HepG2 (cell line): ENCODE data around the gene KLHL11. TPM values are rescaled to one million over a fixed set of nuclear protein-coding genes. Genes with fewer than 3 reads are reported as not detected.

Experiments
- ARID4A ChIP-seq: sonication (generic); formaldehyde crosslinking; IDR thresholded peaks from 2 replicates; pipeline ENCODE4 v1.5.0; 2020; ENCODE audit warnings: mild to moderate bottlenecking, missing genetic modification reagents, borderline replicate concordance
- BORCS8-MEF2B ChIP-seq: sonication (generic); formaldehyde crosslinking; IDR thresholded peaks from 2 replicates; pipeline ENCODE4 v1.8.0; 2022; ENCODE audit warnings: mild to moderate bottlenecking, missing genetic modification reagents
- KLF11 ChIP-seq: IDR thresholded peaks from 2 replicates; pipeline ENCODE4 v1.6.1; 2016; ENCODE audit warnings: missing compliant biosample characterization
- MIER2 ChIP-seq: IDR thresholded peaks from 2 replicates; pipeline ENCODE4 v1.6.1; 2016; ENCODE audit warnings: missing biosample characterization, missing genetic modification reagents
- NR2F1 ChIP-seq, 2 experiments: fragments of 450-650 bp in 1 of 2; formaldehyde crosslinking in 1 of 2; IDR thresholded peaks; 2 replicates each; pipeline versions ENCODE4 v1.5.0 to v1.6.1; 2016 to 2020; ENCODE audit warnings: mild to moderate bottlenecking in 1 of 2, missing compliant biosample characterization in 1 of 2, missing genetic modification reagents in 1 of 2, moderate library complexity in 1 of 2
- SMAD1 ChIP-seq: sonication (generic); formaldehyde crosslinking; IDR thresholded peaks from 2 replicates; pipeline ENCODE4 v1.4.0; 2020; ENCODE audit warnings: missing genetic modification reagents, low read depth, mild to moderate bottlenecking, borderline replicate concordance
- SOX5 ChIP-seq: IDR thresholded peaks from 2 replicates; pipeline ENCODE4 v1.6.1; 2016; ENCODE audit warnings: borderline replicate concordance
- SP4 ChIP-seq: sonication (generic); formaldehyde crosslinking; IDR thresholded peaks from 2 replicates; pipeline ENCODE4 v1.8.1; 2023; ENCODE audit warnings: mild to moderate bottlenecking, missing genetic modification reagents
- TP53 ChIP-seq: sonication (generic); formaldehyde crosslinking; conservative IDR thresholded peaks from 2 replicates; pipeline ENCODE4 v1.4.0; 2020; ENCODE audit warnings: missing genetic modification reagents
- ZBTB43 ChIP-seq: sonication (generic); formaldehyde crosslinking; conservative IDR thresholded peaks from 2 replicates; pipeline ENCODE4 v1.4.0; 2020; ENCODE audit warnings: missing genetic modification reagents
- ZNF232 ChIP-seq: sonication (generic); formaldehyde crosslinking; IDR thresholded peaks from 2 replicates; pipeline ENCODE4 v1.4.0; 2020; ENCODE audit warnings: missing genetic modification reagents, borderline replicate concordance
- ZNF644 ChIP-seq: IDR thresholded peaks from 2 replicates; pipeline ENCODE4 v1.6.1; 2016; ENCODE audit warnings: low read depth
- ZNF704 ChIP-seq: sonication (generic); formaldehyde crosslinking; IDR thresholded peaks from 2 replicates; pipeline ENCODE4 v1.8.1; 2023; ENCODE audit warnings: mild to moderate bottlenecking, inconsistent platforms, moderate library complexity, missing genetic modification reagents, borderline replicate concordance
- ZNF749 ChIP-seq: sonication (generic); formaldehyde crosslinking; IDR thresholded peaks from 2 replicates; pipeline ENCODE4 v1.8.0; 2022; ENCODE audit warnings: mild to moderate bottlenecking, missing genetic modification reagents, moderate library complexity, borderline replicate concordance
- polyA plus RNA-seq, 8 experiments: library from polyadenylated mRNA; depleted of rRNA in 3 of 8; stranded (reverse) in 7 of 8; unstranded in 1 of 8; fragments of >200 nt; fragmentation: Illumina TruSeq in 4 of 8; extraction: Trizol in 4 of 8; gene quantifications; 2 replicates each; pipeline versions ENCODE4 v1.2.1 to v1.2.3, GENCODE V29; 2011 to 2016; ENCODE audit warnings: low read depth in 4 of 8, missing spikeins in 1 of 8, mixed read lengths in 1 of 8; ENCODE audit not compliant: insufficient read depth in 1 of 8
- total RNA-seq, 5 experiments: library from RNA; depleted of rRNA; stranded (reverse); fragments of >200 nt; fragmentation: Illumina TruSeq; extraction: Trizol; gene quantifications; 2 replicates each; pipeline ENCODE4 v1.2.3, GENCODE V29; 2016; ENCODE audit warnings: low read depth in 1 of 5
- TF ChIP-seq, protein P1 (sequence below): sonication (generic); formaldehyde crosslinking; IDR thresholded peaks from 2 replicates; pipeline ENCODE4 v1.4.0; 2020; ENCODE audit warnings: mild to moderate bottlenecking, missing genetic modification reagents, borderline replicate concordance
- TF ChIP-seq, protein P2 (sequence below): sonication (generic); formaldehyde crosslinking; IDR thresholded peaks from 2 replicates; pipeline ENCODE4 v1.4.0; 2020; ENCODE audit warnings: missing genetic modification reagents, borderline replicate concordance

Gene KLHL11
- total and polyA plus RNA-seq, 2 of the 13 experiments (the other 11 are each of a cell fraction or from before 2014, with no cell fraction given): 7.7 to 27.5 TPM

DNA sequence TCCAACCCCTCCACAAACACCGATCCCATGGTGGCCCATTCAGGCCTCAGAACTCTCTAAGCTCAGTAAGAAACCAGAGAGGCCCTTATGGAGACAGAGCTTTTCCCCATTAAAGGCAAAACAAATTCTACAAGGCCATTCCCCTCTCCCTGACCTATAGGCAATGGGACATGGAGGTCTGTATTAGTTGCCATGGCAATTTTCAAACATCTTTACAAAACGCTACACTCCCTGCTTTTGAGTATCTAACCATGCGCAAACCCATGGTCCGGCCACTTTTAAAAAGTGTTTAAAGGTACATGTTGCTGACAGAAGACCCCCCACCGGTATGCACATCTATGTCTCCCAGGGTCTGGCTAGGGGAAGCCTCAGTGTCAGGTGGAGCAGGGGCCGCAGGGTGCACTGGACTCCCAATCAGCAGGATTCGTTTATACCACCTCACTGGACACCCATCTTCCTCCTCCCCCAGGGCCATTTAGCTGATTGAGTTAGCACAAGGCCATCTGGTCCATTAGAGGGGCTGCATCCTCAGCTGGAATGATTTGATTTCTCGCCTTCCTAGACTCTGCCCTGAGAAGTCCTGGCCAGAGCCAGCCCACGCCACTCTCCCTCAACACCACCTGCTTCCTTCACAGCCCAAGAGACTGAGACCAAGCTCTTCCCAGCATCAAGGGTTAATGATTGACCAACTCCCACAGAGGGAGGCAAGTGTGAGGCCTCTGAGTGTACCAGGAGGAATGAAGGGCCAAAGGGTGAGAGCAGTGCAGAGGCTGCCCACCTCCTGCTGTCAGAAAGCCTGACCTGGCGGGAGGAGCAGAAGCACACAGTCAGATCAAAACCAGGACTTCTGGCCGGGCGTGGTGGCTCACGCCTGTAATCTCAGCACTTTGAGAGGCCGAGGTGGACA lies 42.7 kb upstream of the KLHL11 start (continued):
- peak; percentile 94 for TF ChIP-seq BORCS8-MEF2B (CRISPR knock-in tag)
- TF ChIP-seq ZNF232 (CRISPR knock-in tag): peak; percentile 17; the same call in 1 of the 2 replicates
- TF ChIP-seq ARID4A (CRISPR knock-in tag): peak; percentile 91; the same call in 1 of the 2 replicates
- TF ChIP-seq SMAD1: peak; percentile 71; the same call in 1 of the 2 replicates
- TF ChIP-seq ZBTB43 (CRISPR knock-in tag): peak; percentile 88; the same call in 1 of the 2 replicates
- peak in 1 of 2 experiments; percentile 79; a peak in 3 of 4 replicates for TF ChIP-seq NR2F1 (CRISPR knock-in tag; IDR thresholded peaks at IDR 0.05)
- peak; percentile 55; the same call in 1 of the 2 replicates for TF ChIP-seq SP4 (CRISPR knock-in tag)
- TF ChIP-seq SOX5 (CRISPR knock-in tag): peak; percentile 66
- peak; percentile 57; the same call in 1 of the 2 replicates for TF ChIP-seq KLF11 (CRISPR knock-in tag)
- TF ChIP-seq, protein P1, sequence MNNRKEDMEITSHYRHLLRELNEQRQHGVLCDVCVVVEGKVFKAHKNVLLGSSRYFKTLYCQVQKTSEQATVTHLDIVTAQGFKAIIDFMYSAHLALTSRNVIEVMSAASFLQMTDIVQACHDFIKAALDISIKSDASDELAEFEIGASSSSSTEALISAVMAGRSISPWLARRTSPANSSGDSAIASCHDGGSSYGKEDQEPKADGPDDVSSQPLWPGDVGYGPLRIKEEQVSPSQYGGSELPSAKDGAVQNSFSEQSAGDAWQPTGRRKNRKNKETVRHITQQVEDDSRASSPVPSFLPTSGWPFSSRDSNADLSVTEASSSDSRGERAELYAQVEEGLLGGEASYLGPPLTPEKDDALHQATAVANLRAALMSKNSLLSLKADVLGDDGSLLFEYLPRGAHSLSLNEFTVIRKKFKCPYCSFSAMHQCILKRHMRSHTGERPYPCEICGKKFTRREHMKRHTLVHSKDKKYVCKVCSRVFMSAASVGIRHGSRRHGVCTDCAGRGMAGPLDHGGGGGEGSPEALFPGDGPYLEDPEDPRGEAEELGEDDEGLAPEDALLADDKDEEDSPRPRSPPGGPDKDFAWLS (CRISPR knock-in tag): no peak
- TF ChIP-seq ZNF749: no peak
- TF ChIP-seq TP53 (CRISPR knock-in tag): no peak
- TF ChIP-seq MIER2 (CRISPR knock-in tag): peak; percentile 43
- TF ChIP-seq ZNF704: 0 out of 2 replicates have a peak, but pooled peaks have one; percentile 45
- TF ChIP-seq ZNF644 (CRISPR knock-in tag): peak; percentile 79
- TF ChIP-seq, protein P2, sequence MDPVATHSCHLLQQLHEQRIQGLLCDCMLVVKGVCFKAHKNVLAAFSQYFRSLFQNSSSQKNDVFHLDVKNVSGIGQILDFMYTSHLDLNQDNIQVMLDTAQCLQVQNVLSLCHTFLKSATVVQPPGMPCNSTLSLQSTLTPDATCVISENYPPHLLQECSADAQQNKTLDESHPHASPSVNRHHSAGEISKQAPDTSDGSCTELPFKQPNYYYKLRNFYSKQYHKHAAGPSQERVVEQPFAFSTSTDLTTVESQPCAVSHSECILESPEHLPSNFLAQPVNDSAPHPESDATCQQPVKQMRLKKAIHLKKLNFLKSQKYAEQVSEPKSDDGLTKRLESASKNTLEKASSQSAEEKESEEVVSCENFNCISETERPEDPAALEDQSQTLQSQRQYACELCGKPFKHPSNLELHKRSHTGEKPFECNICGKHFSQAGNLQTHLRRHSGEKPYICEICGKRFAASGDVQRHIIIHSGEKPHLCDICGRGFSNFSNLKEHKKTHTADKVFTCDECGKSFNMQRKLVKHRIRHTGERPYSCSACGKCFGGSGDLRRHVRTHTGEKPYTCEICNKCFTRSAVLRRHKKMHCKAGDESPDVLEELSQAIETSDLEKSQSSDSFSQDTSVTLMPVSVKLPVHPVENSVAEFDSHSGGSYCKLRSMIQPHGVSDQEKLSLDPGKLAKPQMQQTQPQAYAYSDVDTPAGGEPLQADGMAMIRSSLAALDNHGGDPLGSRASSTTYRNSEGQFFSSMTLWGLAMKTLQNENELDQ (CRISPR knock-in tag): no peak
